Osteoblast (primary cell): ENCODE measurements around the gene PHLDB3. TPM values are rescaled to one million over a fixed set of nuclear protein-coding genes. Genes with fewer than 3 reads are reported as not detected.
A peak's percentile ranks its signal among the peaks of the same experiment; 100 is the strongest.

Experiments used
- DNase-seq: peaks from one replicate; pipeline ENCODE4 v3.0.0; 2011; ENCODE audit warnings: low spot score, mixed read lengths; ENCODE audit not compliant: insufficient read length; ENCODE audit errors: missing footprints
- H2AFZ ChIP-seq: 2 replicates; pipeline ENCODE4 v1.6.0; 2011; ENCODE audit warnings: mild to moderate bottlenecking, low read length
- H3K27ac ChIP-seq: 2 replicates; pipeline ENCODE4 v1.5.1; 2011; ENCODE audit warnings: mild to moderate bottlenecking, low read depth, low read length, moderate library complexity
- H3K27me3 ChIP-seq: 2 replicates; pipeline ENCODE4 v1.6.0; 2012; ENCODE audit warnings: mild to moderate bottlenecking, control low read depth, inconsistent platforms, low read length, moderate library complexity; ENCODE audit not compliant: insufficient read depth
- H3K36me3 ChIP-seq: 2 replicates; pipeline ENCODE4 v1.5.1; 2011; ENCODE audit warnings: mild to moderate bottlenecking, low read length, control low read depth, moderate library complexity; ENCODE audit not compliant: insufficient read depth
- H3K4me1 ChIP-seq: 2 replicates; pipeline ENCODE4 v1.5.1; 2011; ENCODE audit warnings: mild to moderate bottlenecking, low read length, control low read depth, moderate library complexity; ENCODE audit not compliant: insufficient read depth
- H3K4me2 ChIP-seq: 2 replicates; pipeline ENCODE4 v1.6.0; 2011; ENCODE audit warnings: mild to moderate bottlenecking, low read length; ENCODE audit not compliant: insufficient read depth
- H3K4me3 ChIP-seq: fragments of 200-600 bp; sonication (generic); 3 replicates; pipeline ENCODE4 v1.5.1; 2012; ENCODE audit warnings: mild to moderate bottlenecking, low read length, inconsistent platforms; ENCODE audit not compliant: insufficient read depth
- H3K79me2 ChIP-seq: 2 replicates; pipeline ENCODE4 v1.6.0; 2012; ENCODE audit warnings: mild to moderate bottlenecking, low read length, control low read depth, inconsistent platforms; ENCODE audit not compliant: insufficient read depth
- H3K9me3 ChIP-seq: 2 replicates; pipeline ENCODE4 v1.5.1; 2011; ENCODE audit warnings: low read depth, low read length, control low read depth
- H4K20me1 ChIP-seq: 2 replicates; pipeline ENCODE4 v1.6.0; 2012; ENCODE audit warnings: mild to moderate bottlenecking, low read length, control low read depth; ENCODE audit not compliant: insufficient read depth
- total RNA-seq: library from RNA; depleted of rRNA; stranded (reverse); fragments of >200 nt; gene quantifications from 2 replicates; pipeline ENCODE4 v1.2.3, GENCODE V29; 2012
- TF ChIP-seq, protein P1 (sequence below): IDR thresholded peaks from 2 replicates; pipeline ENCODE4 v1.5.1; 2011; ENCODE audit warnings: mild to moderate bottlenecking, low read depth, low read length, moderate library complexity; ENCODE audit errors: extremely low read depth

PHLDB3 gene
- total RNA-seq, 1 donor = 10.9 TPM

DNA sequence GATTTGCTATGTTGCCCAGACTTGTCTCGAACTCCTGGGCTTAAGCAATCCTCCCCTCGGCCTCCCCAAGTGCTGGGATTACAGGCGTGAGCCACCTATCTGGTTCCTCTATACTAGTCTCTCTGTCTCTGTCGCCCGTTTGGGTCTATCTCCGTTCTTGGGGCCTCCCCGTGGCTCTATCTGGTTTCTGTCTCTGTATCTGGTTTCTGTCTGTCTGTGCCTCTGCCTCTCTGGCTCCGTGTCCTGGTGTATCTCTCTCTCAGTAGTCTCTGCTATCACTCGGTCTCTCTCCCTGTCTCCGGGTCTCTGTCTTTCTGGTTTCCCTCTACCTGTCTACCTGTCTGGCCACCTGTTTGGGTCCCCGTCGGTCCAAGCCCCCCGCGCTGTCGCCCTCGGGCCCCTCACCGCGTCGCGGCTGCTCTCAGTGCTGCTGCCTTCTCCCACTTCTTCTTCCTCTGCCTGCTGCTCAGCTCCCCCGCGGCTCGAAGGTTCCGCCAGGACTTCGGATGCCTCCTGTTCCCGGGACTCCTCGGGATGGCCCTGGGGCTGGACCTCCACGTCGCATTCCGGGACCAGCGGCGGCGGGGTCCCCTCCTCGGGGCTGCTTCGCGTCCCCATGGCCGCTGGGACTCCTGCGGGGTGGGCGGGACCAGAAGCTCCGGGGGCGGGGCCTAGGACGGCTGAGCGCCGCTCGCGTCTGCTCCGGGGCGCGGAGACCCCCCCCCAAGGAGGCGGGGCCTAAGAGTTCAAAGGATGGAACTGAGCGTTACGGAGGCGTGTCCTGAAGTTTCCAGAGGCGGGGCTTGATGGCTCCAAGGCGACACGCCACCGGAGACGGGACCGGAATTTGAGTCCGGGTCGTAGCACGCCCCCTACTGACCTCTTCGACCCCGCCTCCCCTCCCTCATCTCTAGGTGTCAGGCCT is 783 bp downstream of the PHLDB3 start:
- peak; percentile 99 for DNase-seq
- TF ChIP-seq, protein P1, sequence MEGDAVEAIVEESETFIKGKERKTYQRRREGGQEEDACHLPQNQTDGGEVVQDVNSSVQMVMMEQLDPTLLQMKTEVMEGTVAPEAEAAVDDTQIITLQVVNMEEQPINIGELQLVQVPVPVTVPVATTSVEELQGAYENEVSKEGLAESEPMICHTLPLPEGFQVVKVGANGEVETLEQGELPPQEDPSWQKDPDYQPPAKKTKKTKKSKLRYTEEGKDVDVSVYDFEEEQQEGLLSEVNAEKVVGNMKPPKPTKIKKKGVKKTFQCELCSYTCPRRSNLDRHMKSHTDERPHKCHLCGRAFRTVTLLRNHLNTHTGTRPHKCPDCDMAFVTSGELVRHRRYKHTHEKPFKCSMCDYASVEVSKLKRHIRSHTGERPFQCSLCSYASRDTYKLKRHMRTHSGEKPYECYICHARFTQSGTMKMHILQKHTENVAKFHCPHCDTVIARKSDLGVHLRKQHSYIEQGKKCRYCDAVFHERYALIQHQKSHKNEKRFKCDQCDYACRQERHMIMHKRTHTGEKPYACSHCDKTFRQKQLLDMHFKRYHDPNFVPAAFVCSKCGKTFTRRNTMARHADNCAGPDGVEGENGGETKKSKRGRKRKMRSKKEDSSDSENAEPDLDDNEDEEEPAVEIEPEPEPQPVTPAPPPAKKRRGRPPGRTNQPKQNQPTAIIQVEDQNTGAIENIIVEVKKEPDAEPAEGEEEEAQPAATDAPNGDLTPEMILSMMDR = no peak

DNA sequence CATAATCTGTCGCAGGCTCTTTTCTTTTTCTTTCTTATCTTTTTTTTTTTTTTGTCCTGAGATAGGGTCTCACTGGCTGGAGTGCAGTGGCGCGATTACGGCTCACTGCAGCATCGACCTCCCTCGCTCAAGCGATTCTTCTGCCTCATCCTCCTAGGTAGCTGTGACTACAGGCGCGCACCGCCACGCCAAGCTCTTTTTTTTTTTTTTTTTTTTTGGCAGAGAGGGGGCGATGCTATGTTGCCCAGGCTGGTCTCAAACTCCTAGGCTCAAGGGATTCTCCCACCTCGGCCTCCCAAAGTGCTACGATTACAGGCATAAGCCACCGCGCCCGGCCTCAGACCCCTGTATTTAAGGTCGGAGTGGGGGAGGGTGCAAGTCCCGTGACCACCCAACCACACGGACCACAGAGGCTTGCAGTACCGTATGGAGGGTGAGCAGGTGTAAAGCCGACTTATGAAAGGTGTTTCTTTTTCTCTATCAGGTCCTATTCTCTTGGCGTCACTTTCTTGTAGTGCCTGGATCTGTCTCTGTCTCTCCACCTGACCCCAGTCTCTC is 2.0 kb downstream of the PHLDB3 start:
- no peak overlapping the region for H3K27ac ChIP-seq
- H3K9me3 ChIP-seq = no peaks in the 10 kb centered on the region
- H4K20me1 ChIP-seq = no peaks in the 10 kb centered on the region
- TF ChIP-seq, protein P1 = no peak
- no peak overlapping the region for H2AFZ ChIP-seq
- H3K27me3 ChIP-seq = no peaks in the 10 kb centered on the region
- DNase-seq = no peak
- H3K79me2 ChIP-seq = no peaks in the 10 kb centered on the region
- H3K4me3 ChIP-seq = peak overlapping the region; percentile 94
- H3K4me2 ChIP-seq = peak overlapping the region; percentile 96
- peaks cover 16% of the 10 kb centered on the region for H3K4me1 ChIP-seq
- no peaks in the 10 kb centered on the region for H3K36me3 ChIP-seq

More for the DNA sequence above, 783 bp downstream of the PHLDB3 start:
- peak overlapping the region; percentile 97 for H2AFZ ChIP-seq
- no peaks in the 10 kb centered on the region for H3K79me2 ChIP-seq
- H3K36me3 ChIP-seq = peaks cover 8% of the 10 kb centered on the region
- no peaks in the 10 kb centered on the region for H3K27me3 ChIP-seq
- no peaks in the 10 kb centered on the region for H4K20me1 ChIP-seq
- peak overlapping the region; percentile 94 for H3K4me3 ChIP-seq
- H3K4me2 ChIP-seq = peak overlapping the region; percentile 96
- H3K9me3 ChIP-seq = no peaks in the 10 kb centered on the region
- H3K27ac ChIP-seq = peak overlapping the region; percentile 65
- H3K4me1 ChIP-seq = peaks cover 16% of the 10 kb centered on the region

DNA sequence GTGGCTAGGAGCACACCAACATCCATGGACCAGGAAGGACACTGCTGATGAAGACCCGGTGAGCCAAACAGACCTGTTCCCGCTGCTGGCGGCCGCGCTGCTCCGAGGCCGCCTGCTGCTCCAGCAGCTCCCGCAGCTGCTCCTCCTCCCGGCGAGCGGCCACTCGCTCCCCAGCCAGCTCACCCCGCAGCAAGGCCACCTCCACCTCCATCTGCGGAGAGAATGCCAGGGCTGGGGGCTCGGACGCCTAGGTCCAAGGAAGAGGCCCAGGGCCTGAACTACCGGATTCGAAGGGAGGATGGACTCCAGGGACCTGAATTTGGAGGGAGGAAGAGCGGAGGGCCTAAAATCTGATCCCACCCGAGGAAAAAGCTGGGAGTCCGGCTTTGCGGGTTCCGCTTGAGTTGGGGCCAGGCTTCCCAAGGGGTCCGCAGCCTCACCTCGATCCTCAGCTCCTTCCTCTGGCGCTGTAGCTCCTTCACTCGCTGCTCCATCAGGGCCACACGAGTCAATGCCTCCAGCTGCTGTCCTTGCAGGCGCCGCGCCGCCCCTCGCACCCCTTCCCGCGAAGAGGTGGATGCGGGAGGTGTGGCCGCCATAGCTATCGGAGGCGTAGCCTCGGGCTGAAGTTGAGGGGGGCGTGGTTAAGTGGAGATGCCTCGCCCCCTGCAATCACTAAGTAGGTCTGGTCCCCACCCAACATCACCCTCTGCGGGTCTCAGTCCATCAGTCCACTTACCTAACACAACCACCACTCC is 2.7 kb downstream of the PHLDB3 start:
- peak; percentile 63 for DNase-seq
- H2AFZ ChIP-seq = no peak overlapping the region
- H3K79me2 ChIP-seq = no peaks in the 10 kb centered on the region
- H3K27ac ChIP-seq = no peak overlapping the region
- H3K4me3 ChIP-seq = no peak overlapping the region
- peak overlapping the region; percentile 43 for H3K4me2 ChIP-seq
- H3K4me1 ChIP-seq = peaks cover 16% of the 10 kb centered on the region
- H4K20me1 ChIP-seq = no peaks in the 10 kb centered on the region
- TF ChIP-seq, protein P1 = no peak
- H3K27me3 ChIP-seq = no peaks in the 10 kb centered on the region
- H3K36me3 ChIP-seq = peaks cover 1% of the 10 kb centered on the region
- no peaks in the 10 kb centered on the region for H3K9me3 ChIP-seq
